HG03342 (cell line): ENCODE measurements around the gene IGFLR1.

Experiments
- ATAC-seq: cut with Tn5 transposase; IDR thresholded peaks from one replicate; pipeline ENCODE4 v1.9.1; 2021; ENCODE audit warnings: mild to moderate bottlenecking, moderate library complexity; ENCODE audit not compliant: unreplicated experiment

Gene IGFLR1, protein sequence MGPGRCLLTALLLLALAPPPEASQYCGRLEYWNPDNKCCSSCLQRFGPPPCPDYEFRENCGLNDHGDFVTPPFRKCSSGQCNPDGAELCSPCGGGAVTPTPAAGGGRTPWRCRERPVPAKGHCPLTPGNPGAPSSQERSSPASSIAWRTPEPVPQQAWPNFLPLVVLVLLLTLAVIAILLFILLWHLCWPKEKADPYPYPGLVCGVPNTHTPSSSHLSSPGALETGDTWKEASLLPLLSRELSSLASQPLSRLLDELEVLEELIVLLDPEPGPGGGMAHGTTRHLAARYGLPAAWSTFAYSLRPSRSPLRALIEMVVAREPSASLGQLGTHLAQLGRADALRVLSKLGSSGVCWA

DNA sequence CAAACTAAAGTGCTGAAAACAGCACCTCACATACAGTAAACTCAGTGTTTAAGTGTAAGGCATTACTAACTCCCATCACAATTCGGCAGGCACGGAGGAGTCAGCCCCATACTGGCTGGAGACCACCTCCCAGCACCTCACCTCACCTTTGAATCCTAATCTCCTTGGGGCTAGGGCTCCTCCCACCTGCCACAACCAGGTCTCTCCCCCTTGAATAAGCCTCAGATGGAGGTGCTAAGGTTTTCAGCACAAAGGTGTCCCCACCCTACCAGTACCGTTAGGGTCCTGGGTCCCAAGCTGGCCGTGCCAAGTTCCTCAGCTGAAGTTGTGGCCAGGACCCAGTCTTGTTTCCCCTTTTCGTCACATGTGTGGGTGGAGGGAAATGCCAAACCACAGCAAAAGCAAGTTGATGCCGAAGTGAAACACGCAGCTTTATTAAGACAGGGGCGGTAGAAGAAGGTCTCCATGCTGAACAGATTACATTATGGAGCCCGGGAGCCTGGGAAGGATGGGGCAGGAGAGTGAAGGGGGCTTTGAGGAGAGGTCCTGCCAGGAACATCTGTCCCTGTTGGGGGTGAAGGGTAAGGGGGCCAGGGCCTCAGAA lies at the start of gene IGFLR1:
TSS of gene IGFLR1 (minus strand) at position 332 of the 604 bp plus-strand sequence. CDS start 1,272 bp downstream, outside the sequence.
- ATAC-seq, result no peak

DNA sequence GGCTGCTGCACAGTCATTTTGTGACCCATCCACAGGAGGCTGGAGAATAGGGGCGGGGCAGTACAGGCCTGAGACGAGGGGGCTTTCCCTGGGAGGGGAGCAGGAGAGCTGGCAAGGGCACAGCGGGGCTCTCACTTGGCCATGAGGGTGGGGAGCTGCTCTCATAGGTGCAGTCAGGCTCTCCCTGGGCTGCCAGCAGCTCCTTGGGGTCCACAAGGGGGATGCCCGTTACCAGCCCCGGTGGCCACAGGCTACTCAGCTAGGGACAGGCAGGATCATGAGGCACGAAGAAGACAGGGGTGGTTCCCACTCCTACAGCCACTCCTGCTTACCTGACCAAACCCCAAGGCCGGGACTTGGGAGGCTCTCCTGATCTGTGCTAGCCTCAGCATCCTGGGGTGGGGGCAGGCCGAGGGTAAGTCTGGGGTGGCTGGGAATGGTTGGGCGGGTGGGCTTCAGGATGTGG lies 49.6 kb upstream of the IGFLR1 start:
- ATAC-seq, result no peak

DNA sequence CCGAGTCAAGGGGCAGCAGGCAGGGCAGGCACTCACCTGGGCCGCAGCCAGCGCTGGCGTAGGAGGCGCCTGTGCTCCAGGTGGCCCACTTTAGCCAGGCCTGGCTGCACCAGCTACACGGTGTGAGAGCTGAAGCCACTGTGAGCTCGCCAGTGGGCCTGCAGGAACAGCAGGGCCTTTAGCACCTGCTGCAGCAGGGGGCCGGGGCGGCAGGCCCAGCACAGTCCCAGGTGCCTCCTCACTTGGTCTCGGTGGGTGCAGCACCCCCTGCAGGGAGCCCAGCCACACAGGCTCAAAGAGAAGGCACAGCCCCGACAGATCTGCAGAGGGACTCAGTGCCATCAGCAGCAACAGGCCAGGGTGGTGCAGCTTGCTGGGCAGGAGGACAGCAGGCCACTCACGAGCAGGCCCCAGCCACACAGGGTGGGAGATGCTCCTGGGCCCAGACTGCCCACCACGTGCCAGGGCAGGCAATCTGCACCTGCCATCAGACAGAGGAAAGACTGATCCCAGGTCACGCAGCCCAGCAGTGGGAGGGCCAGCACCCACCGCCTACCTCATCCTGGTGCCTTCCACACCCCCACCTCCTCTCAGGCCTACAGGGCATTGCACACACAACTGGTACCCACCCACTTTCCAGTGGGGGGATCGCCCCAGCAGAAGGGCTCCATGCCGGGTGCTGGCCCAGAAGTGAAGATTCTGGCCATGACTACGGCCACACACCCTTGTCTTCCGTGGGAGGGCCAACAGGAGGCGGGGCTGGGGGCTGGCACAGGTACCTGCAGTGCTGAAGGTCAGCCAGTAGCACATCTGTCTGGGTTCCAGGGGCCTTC lies 48.9 kb upstream of the IGFLR1 start:
- no peak for ATAC-seq

DNA sequence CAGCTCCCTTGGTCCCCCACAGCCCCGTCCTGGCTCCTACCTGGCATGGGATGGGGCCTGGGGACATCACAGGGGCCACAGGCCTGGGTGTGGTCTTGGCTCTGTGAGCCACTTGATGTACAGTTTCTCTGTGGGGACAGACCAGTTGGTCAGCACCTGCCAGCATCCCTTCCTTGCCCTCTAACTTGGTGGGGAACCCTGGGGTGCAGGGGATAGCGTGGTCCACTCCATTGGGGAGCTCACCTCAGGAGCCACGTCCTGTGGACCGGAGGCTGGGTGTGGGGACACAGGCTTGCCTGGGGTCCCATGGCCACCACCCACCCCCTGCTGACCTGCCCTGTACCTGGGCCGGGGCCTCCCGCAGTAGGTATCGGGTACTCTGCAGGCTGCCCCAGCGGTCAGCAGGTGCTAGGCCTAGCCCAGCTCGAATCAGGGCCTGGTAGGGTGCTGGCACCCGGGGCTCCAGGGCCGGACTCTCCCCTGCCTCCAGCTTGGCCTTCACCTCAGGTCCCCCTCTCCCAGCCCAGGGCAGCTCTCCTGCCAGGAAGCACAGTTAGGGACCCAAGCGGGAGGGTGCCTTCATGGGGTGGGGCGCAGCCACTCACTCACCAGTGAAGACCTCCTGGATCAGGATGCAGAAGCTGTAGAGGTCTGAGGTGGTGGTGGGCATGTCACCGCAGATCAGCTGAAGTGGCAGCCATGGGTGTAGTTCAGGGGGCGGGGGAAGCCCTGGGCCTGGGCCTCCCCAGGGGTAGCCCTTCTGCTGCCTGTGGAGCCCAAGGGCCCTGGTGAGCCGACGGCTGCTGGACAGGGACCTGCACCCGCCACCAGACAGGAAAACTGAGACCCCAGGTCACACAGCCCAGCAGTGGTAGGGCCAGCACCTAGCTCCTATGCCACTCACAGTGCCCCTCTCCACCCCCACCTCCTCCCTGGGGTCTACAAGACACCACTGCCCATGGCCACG lies 48.0 kb upstream of the IGFLR1 start:
- no peak for ATAC-seq

DNA sequence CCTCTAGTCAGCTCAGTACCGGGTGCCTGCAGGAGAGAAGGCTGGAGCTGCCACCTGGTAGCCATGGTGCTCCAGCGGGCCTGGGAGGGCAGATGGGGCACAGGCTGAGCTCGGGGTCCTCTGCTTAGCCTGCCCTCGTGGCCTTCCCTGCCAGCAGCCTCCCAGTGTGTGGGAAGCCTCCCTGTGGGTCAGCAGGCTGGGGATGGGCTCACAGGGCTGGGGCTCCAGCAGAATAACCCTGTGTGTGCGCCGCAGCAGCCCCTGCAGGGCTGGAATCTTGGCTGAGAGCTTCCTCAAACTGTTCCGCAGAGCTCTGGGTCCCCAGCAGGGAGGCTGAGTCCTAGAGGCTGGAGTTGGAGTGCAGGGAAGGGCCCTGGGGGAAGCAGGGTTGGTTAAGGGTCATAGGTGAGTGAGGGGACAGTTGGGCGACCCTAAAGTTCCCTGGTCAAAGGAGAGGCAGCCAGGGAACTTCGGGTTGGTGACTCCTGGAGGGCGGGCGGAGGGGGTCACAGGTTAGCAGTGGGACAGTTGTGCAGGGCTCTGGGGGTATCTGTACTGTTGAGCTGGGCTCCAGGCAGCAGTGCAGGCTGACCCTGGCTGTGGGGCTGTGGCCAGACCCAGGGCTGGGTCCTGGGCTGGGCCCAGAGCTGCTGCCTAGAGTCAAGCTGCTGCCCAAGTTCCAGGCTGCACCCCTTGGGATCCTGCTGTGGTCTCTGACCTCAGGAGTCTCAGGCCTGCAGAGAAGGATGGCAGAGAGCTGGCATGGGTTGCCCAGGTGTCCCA lies 47.1 kb upstream of the IGFLR1 start:
- ATAC-seq, result no peak

DNA sequence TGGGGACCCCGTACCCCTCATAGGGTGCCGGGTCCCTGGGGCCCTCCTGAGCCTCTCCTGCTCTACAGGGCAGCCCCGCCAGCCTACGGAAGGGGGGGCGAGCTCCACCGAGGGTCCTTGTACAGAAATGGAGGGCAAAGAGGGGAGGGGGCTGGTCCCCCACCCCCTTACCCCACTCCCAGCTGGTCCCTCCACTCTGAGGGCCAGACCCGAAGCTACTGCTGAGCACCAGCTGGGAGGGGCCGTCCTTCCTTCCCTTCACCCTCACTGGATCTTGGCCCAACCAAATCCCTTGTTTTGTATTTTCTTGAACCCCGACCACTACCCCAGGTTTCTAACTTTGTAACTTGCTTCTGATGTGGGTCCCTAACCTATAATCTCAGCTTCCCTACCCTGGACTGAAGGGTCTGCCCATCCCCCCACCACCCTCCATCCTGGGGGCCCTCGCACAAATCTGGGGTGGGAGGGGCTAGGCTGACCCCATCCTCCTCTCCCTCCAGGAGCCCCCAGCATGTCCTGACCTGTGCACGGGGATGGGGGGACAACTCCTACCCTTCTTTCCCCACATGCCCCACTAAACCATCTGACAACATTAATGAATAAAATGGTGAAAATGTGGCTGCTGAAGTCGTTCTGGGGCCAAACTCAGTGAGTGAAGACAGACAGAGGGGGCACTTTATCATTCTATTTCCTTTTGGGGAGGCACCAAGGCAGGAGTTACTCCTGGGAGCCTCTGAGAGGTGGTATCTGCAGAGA lies 46.1 kb upstream of the IGFLR1 start:
- ATAC-seq, result no peak

DNA sequence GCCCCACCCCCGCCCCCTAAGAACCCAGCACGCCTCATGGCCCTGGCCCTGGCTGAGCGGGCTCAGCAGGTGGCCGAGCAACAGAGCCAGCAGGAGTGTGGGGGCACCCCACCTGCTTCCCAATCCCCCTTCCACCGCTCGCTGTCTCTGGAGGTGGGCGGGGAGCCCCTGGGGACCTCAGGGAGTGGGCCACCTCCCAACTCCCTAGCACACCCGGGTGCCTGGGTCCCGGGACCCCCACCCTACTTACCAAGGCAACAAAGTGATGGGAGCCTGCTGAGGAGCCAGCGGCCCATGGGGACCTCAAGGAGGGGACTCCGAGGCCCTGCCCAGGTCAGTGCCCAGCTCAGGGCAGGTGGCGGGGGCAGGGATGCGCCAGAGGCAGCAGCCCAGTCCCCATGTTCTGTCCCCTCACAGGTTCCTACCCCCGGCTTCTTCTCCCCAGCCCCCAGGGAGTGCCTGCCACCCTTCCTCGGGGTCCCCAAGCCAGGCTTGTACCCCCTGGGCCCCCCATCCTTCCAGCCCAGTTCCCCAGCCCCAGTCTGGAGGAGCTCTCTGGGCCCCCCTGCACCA lies 45.1 kb upstream of the IGFLR1 start:
- no peak for ATAC-seq

DNA sequence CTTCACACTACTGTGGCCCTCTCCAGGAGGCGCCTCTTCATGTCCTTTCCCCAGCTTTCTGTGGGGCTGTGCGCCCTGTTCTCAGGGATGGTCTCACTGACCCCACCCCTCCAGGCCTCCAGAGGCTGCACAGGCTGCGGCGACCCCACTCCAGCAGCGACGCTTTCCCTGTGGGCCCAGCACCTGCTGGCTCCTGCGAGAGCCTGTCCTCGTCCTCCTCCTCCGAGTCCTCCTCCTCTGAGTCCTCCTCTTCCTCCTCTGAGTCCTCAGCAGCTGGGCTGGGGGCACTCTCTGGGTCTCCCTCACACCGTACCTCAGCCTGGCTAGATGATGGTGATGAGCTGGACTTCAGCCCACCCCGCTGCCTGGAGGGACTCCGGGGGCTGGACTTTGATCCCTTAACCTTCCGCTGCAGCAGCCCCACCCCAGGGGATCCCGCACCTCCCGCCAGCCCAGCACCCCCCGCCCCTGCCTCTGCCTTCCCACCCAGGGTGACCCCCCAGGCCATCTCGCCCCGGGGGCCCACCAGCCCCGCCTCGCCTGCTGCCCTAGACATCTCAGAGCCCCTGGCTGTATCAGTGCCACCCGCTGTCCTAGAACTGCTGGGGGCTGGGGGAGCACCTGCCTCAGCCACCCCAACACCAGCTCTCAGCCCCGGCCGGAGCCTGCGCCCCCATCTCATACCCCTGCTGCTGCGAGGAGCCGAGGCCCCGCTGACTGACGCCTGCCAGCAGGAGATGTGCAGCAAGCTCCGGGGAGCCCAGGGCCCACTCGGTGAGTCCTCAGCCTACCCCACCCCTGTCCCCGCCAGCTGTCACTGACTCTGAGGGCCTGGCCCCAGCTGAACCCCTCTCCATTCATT lies 44.3 kb upstream of the IGFLR1 start:
- no peak for ATAC-seq

DNA sequence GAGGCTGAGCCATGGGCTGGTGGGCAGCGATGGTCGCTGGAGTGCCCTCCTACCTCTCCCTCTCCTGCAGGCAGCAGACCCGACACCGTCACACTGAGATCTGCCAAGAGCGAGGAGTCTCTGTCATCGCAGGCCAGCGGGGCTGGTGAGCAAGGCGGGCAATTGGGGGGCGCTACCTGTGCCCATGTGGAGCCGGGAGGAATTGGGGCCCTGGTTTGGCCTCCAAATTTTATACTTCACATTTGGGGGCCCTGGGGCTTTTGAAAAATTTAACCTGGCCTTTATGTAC lies 43.0 kb upstream of the IGFLR1 start:
- ATAC-seq, result no peak

DNA sequence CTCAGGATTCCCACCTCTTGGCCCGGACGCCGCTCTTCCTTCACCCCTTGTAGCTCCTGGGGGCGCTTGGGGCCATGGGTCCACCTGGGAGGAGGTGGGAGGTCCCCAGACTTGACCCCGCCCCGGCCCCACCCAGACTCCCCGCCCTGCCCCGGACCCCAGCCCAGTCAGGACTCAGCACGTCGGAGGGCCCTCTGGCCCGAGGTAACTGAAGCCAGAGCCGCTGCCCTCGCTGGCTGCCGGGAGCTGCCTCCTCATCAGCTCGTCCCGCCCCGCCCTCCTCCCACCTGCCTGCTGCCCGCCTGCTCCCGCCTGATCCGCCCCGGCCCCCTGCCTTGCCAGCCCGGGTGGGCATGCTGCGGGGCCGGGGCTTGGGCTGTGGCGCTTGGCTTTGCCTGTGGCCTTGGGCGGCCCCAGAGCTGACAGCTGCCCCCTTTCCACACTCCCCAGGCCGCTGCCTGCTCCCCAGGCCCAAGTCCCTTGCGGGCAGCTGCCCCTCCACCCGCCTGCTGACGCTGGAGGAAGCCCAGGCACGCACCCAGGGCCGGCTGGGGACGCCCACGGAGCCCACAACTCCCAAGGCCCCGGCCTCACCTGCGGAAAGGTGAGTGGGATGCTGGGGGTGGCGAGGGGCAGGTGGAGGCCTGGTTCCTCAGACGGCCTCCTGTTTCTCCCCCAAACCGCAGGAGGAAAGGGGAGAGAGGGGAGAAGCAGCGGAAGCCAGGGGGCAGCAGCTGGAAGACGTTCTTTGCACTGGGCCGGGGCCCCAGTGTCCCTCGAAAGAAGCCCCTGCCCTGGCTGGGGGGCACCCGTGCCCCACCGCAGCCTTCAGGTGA lies 42.5 kb upstream of the IGFLR1 start:
- no peak for ATAC-seq

DNA sequence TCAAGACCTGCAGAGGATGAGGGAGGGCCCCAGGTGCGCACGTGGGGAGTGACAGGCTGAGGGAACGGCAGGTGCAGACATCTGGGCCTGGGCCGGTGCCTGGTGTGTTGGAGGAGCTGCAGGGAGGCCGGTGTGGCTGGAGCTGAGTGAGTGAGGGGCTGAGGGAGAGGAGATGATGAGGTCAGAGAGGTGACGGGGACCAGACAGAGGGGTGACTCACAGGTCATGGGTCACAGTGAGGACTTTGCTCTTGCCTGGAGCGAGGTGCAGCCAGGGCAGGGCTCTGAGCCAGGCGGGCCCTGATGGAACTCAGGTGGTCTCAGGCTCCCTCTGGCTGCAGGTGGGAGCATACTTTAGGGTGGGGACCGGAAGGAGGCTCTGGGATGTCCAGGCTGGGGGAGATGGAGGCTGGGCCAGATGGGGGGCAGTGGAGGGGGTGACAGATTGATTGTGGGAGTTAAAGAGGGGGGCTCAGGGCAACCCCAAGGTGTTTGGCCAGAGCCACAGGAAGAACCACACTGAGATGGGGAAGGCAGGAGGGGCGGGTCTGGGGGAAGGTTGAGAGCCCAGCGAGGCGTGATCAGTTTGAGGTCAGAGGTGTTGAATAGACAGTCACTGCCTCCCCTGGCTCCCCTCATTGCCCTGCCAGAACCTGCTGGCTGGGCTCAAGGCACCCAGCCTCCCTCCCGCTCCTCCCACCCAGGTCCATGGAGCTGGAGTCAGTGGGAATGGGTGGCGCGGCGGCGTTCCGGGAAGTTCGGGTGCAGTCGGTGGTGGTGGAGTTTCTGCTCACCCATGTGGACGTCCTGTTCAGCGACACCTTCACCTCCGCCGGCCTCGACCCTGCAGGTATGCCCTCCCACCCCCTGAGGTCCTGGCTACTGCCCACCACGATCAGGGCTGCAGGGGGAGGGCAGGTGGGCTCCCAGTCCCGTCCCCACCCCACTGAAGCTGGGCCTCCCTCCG lies 41.5 kb upstream of the IGFLR1 start:
- no peak for ATAC-seq

DNA sequence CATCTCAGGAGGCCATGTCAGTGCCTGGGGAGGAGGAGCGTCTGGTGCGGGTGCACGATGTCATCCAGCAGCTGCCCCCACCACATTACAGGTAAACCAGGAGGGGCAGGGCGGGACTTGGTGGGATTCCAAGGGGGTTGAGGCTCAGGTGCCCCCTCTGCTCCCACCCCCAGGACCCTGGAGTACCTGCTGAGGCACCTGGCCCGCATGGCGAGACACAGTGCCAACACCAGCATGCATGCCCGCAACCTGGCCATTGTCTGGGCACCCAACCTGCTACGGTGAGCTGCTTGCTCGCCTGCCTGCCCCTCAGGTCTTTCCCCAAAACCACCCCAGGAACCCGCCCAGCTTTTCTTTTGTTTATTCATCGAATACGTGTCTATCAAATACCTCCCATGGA lies 40.3 kb upstream of the IGFLR1 start:
- ATAC-seq, result no peak

DNA sequence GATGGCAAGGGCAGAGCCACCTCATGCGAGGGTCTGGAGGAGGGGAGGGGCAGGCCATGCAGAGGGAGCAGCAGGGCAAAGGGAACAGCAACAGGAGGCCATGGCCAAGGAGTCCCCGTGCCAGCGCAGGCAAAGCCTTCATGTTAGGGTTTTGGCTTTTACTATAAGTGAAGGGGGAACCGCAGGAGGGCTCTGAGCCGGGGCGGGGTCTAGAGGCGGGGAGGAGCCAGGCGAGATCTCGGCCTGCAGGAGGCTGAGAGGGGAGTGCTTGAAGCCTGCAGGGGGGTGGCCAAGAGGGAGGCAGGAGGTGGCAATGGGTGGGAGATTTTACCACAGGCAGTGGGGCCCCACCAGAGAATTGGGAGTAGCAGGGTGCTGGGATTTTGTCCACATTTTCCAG lies 39.4 kb upstream of the IGFLR1 start:
- ATAC-seq, result no peak

DNA sequence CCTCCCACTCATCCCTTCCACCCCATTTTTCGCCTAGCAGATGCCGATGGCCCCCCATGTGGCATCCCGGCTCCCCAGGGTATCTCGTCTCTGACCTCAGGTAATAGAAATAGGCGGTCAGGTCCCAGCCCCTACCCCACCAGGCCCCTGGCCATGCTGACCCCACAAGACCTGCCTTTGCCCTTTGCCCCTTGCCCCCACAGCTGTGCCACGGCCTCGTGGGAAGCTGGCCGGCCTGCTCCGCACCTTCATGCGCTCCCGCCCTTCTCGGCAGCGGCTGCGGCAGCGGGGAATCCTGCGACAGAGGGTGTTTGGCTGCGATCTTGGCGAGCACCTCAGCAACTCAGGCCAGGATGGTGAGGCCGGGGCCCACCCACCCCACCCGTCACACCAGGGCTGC lies 38.5 kb upstream of the IGFLR1 start:
- ATAC-seq, result no peak

DNA sequence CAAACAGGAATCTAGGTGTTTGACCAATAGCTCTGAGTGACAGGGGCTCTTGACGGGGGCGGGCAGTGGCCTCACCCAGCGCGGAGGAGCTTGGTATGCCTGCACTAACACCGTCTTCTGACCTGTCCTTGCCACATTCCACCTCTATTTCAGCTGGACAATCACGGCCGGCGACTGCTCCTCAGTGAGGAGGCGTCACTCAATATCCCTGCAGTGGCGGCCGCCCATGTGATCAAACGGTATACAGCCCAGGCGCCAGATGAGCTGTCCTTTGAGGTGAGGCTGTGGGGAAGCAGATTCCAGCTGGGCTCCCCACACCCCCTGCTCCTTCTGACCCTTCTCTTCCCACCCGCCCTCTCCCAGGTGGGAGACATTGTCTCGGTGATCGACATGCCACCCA lies 37.8 kb upstream of the IGFLR1 start:
- ATAC-seq, result no peak

DNA sequence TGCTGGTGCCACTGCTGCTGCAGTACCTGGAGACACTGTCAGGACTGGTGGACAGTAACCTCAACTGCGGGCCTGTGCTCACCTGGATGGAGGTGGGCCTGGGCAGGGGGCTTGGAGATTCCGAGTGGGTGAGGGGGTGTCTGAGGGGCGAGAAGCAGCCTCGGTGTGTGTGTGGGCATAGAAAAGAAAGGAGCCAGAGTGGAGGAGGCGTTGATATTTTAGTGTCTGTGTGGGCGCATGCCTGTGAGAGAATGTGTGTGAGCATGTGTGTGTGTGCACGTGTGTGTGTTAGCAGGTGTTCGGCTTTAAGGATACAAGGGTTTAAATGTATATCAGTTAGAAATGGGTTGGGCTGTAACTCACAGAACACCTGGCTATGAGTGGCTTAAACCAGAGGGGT lies 36.8 kb upstream of the IGFLR1 start:
- ATAC-seq, result no peak
